GM18868 (cell line): ENCODE measurements around the gene ABLIM1.

Experiments
- ATAC-seq: cut with Tn5 transposase; IDR thresholded peaks from one replicate; pipeline ENCODE4 v1.9.1; 2021; ENCODE audit warnings: mild to moderate bottlenecking, moderate library complexity; ENCODE audit not compliant: unreplicated experiment

The ABLIM1 gene

GRCh38 chr10:114474989-114475388 lies 183.1 kb downstream of the ABLIM1 start:
- no peak for ATAC-seq

GRCh38 chr10:114473776-114474175 lies 184.3 kb downstream of the ABLIM1 start:
- no peak for ATAC-seq

GRCh38 chr10:114472877-114473253 lies 185.2 kb downstream of the ABLIM1 start:
- ATAC-seq, result no peak

- ATAC-seq, result peak; percentile 14
Observed at GRCh38 chr10:114471906-114472876, 185.9 kb downstream of the ABLIM1 start.

- peak; percentile 91 for ATAC-seq
Observed at GRCh38 chr10:114470956-114471905, 186.8 kb downstream of the ABLIM1 start.

GRCh38 chr10:114470361-114470760 lies 187.7 kb downstream of the ABLIM1 start:
- no peak for ATAC-seq

- ATAC-seq, result no peak
Observed at GRCh38 chr10:114458955-114459354, 199.1 kb downstream of the ABLIM1 start.

- no peak for ATAC-seq
Observed at GRCh38 chr10:114458216-114458920, 199.7 kb downstream of the ABLIM1 start.

GRCh38 chr10:114453576-114453975 lies 204.5 kb downstream of the ABLIM1 start:
- no peak for ATAC-seq

GRCh38 chr10:114448897-114449296 lies 209.2 kb downstream of the ABLIM1 start:
- ATAC-seq, result no peak

GRCh38 chr10:114445332-114445731 lies 212.7 kb downstream of the ABLIM1 start:
- no peak for ATAC-seq

- ATAC-seq, result no peak
Observed at GRCh38 chr10:114444819-114445218, 213.3 kb downstream of the ABLIM1 start.

GRCh38 chr10:114442091-114442630 lies 215.9 kb downstream of the ABLIM1 start:
- ATAC-seq, result no peak

- no peak for ATAC-seq
Observed at GRCh38 chr10:114441107-114441506, 217.0 kb downstream of the ABLIM1 start.

- ATAC-seq, result no peak
Observed at GRCh38 chr10:114437473-114438292, 220.4 kb downstream of the ABLIM1 start.

GRCh38 chr10:114436941-114437340 lies 221.1 kb downstream of the ABLIM1 start:
- ATAC-seq, result no peak

- ATAC-seq, result no peak
Observed at GRCh38 chr10:114432566-114433093, 225.4 kb downstream of the ABLIM1 start.

- ATAC-seq, result no peak
Observed at GRCh38 chr10:114431414-114432135, 226.5 kb downstream of the ABLIM1 start.
